Forelimb muscle (tissue), 1 donor: ENCODE data around the gene DCLK2. TPM values are rescaled to one million over a fixed set of nuclear protein-coding genes. Genes with fewer than 3 reads are reported as not detected.

Experiments used
- DNase-seq: peaks from one replicate; pipeline ENCODE4 v3.0.0-alpha.2; 2013; ENCODE audit warnings: low read depth
- polyA plus RNA-seq: library from polyadenylated mRNA; unstranded; fragments of 120-200 nt; gene quantifications from one replicate; pipeline ENCODE4 v1.2.1, GENCODE V29; 2013; ENCODE audit not compliant: insufficient read length

Gene DCLK2
- polyA plus RNA-seq, 1 donor, result 6.9 TPM

DNA sequence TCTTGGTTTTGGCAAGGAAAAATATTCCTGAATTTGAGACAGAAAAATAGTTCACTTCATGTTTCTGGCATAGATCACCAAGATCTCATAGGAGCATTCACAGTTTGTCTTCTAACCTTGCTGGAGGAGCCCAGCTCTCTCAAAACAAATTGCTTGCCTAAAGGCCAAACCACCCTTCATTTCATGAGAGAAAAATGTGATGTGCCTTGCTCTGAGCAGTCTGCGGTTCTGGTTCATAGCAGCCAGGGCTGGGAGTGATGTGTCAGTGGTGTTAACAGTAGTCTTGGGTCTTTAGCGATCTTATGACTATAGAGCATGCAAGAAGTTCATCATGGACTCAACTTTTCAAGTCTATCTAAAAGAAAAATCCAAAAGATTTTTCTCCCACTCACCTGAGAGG lies 183.3 kb downstream of the DCLK2 start:
- DNase-seq, result no peak

DNA sequence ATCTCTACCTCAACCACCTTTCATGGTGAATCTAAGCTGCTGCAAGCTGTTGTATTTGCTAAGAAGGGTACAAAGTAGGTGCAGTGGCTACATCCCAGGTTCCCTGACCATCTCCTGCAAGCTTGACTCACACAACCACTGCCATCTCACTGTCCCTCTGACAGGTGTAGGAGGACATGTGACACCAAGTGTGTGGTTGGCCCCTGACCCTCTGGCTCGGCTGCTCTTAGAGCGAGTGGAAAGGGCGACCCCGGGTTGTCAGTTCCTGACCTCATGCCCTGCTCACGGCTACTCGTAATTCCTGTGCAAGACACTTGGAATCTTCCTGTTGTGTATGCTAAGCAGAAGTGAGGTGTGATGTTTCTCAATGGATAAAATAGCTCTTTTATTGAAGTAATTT lies 184.4 kb downstream of the DCLK2 start:
- no peak for DNase-seq

GRCh38 chr4:150264595-150265161 lies 186.4 kb downstream of the DCLK2 start:
- DNase-seq, result no peak

DNA sequence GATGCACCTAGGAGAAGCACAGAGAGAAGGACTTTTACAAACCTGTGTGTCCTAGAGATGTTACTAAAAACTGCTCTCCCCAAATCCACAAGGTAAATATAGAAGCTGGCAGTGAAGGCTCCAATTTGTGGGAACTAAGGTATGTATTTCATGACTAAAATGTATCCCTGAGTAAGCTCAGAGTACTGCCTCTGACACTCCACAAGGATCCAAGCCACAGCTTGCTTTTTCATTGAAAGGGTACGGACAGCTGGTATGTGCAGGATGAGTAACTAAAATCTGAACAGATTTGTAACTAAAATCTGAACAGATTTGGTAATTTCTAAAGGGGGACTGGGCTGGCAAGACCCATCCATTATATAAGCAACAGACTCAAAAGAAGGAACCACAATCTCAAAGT lies 187.6 kb downstream of the DCLK2 start:
- DNase-seq, result no peak

DNA sequence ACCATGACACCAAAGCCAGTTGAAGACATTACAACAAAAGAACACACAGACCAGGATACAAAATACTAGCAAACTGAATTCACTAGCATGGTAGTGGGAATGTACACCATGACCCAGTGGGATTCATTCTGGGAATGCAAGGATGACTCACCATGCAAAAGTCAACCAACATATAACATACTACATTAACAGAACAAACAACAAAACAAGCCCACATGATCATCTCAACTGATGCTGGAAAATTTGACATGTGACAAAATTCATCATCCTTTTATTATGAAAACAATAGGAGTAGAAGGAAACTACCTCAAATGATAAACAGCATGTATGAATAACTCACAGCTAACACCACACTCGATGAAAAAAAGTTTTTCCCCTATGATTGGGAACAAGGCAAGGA lies 190.2 kb downstream of the DCLK2 start:
- DNase-seq, result no peak

DNA sequence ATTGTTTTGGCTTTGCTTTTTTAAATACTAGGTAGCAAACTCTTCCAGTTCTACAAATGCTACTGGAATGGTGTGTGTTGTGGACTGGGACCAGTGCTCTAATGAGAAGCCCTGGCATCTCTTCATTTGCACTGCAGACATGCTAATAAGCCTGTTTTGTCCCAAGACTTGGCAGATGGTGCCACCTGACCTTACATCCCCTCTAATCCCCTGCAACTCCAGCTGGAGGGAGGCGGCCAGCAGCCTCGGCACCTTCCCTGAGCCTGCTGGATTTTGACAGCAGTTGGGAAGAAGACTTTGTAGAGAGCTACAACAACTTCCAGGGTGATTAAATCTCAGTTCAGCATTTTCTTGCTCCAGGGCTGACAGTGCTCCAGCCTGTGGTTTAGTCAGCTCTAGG lies 200.0 kb downstream of the DCLK2 start:
- DNase-seq, result no peak

GRCh38 chr4:150280081-150280895 lies 202.0 kb downstream of the DCLK2 start:
- DNase-seq, result no peak

DNA sequence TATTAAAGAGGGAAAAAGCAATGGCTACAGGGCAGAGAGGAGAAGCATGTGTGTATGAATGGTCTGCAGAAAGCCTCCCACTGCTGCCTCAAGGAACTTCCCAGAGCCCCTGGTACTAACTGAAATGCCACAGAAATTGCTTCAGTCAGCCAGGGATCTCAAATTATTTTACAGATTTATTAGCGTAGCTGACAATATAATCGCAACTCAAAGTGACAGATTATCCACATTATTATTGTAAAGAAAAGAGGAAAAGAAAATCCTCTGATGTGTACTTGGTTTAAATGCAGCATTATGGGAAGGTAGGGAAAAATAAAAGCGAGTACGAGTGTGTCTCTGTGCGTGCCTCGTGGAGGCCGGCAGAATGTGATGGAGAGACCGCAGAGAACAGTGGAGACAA lies 202.7 kb downstream of the DCLK2 start:
- DNase-seq, result no peak

GRCh38 chr4:150283689-150284088 lies 205.4 kb downstream of the DCLK2 start:
- DNase-seq, result no peak

GRCh38 chr4:150286656-150287055 lies 208.4 kb downstream of the DCLK2 start:
- no peak for DNase-seq

DNA sequence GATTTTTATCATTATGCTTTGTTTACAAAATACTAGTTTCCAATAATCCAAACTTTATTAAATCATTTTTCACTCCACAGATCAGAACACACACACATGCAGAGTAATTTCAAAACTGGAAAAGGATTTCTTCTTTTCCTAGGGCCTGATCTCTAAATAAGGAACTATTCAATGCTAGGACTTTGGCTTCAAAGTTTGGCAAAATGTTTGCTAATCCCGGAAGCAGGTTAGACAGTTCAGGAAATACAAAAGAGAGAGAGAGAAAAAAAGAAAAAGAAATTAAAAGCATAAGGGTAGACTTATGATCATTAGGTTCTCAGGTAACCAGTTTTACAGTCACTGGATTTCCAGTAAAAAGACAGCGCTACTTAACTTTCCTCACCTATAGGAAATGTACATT lies 211.0 kb downstream of the DCLK2 start:
- no peak for DNase-seq

DNA sequence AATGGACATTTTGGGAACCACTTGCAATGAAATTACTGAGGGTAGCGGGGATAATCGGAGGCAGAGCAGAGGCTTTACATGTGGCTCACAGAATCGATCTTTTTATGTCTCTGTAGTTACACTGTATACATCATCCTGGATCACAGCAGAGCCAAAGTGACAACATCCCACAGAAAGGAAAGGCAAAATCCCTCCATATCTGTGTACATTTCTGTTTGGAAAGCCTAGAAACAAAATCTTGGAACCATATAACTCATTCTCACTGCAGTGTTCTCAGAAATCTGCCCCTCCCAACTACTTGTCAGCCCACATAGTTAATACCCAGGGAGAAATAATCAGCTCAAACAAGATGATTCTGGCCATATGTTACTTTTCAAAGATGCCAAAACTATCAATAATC lies 211.6 kb downstream of the DCLK2 start:
- no peak for DNase-seq

- DNase-seq, result no peak
Measured at GRCh38 chr4:150297861-150298474, 219.7 kb downstream of the DCLK2 start.

DNA sequence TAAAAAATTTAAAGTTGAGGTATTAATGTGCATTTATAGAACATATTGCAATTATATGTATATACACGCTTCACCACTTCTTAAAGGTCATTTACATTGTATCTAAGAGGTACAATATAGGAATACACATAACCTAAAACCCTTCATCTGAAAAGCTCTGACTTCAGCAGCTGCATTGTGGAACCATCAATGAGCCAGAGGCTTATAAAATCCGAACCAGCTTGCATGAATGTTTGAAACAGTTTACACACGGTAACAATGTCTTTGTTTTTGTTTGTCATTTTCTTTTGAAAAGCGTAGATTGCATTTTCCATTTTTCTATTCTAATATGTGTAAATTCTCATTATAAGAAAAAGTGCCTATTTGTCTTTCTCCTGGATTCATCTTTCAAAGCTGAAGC lies 221.6 kb downstream of the DCLK2 start:
- no peak for DNase-seq

DNA sequence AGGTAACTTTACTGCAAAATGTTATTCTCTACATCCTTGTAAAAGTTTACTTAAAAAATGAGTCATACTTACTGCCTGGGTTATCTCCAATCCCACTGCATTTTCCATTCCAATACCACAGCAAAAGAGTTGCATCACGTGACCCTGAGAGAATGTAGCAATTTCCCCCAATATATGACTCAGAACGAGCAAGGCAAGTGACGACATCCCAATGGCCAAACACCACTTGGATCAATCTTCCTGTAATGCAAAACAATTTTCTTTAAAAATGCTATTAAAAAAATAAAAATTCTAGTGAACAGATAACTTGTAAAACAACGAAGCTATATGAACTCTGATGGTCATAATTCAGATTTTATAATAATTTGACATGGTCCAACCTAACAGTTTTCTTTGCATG lies 224.3 kb downstream of the DCLK2 start:
- no peak for DNase-seq

DNA sequence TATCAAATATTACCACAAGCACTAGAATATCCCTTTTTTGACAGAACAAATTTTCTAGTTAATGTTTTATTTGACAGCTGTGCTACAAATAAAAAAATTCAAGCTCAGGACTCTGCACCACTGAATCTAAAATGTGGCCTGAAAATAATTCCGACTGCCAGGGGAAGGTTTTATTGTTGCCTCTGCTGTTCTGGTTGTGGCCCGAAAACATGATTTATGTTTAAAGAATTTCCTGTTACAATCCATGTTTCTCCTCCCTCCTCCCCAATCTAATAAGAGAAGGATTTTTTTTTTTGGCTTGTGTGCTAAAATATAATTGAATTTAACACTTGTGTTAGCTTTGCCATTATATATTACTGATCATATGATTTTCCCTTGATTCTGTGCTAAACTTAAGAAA lies 227.8 kb downstream of the DCLK2 start:
- no peak for DNase-seq

DNA sequence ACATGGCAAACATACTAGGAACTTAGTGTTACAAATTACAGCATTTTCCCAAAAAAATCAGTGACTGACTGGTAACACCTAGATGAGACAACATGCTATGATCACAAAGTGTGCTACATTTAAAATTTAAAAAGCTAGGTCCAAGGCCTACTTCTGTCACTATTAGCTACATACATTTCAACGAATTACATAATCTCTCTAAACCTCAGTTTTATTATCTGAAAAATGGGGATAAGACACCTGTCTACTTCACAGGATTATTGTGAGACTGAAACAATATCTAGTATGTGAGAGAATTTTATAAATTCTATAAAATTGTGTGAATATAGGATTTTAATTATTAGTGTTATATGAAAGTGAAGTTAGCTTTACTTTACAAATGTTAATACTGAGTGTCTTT lies 228.5 kb downstream of the DCLK2 start:
- DNase-seq, result no peak
